ENCODE measurements around the gene ADGRL2.

Gene ADGRL2

DNA sequence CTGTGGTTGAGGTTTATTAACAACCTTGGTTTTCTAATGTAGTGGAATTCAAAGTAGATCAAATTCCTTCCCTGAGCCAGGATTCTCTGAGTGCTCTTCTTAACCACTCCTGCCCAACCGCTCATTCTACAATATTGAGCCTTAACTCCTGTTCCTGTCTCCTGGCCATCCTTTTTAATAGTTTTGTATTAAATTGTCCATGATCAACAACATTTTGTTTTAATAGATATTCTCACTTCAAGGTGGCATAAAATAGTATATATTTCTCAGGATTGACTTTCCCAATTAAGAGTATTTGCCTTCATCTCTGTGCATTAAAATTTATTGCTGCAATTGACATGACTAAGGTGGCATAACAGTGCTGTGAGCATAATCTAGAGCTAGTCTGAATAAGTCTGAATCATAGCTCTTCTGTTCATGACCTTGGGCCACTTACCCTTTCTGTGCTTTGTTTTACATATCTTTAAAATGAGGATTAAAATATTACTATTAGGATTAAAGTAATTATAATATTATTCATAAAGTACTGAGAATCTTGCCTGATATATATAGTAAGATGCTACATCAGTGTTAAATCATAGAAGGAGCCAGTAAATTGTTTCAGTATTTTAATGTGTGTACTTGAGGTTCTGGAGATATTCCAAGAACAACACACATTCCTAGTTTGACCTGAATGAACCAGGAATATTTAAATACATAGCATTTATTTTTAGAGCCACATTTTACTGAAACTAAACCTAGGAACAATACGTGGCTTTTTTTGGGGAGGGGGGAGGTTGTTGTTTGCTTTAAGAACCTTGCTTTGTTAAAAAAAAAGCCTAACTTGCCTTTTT, 76.4 kb downstream of the ADGRL2 start (continued):
- no peak for TF ChIP-seq ZNF654 (tag by site-specific recombination; IDR thresholded peaks at IDR 0.05; ENCODE audit: low read depth)

DNA sequence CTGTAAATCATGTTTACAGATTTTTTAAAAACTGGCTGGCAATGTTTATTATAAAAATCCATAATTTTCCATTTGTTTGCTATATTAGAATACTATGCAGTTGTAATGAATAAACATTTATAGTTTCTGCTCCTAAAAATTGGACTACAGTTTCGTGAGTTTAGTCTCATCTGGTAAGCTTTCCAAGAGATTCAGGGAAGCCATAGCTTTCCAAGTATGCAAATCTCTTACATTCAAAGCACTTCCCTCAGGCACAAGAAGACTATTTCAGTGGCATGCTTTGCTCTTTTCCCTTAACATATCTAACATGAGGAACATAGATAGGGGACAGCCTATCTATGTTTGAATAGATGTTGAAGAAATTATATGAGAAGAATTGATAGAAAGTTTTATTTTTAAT, 77.2 kb downstream of the ADGRL2 start:
- no peak for TF ChIP-seq ZNF530 (tag by site-specific recombination; IDR thresholded peaks at IDR 0.05; ENCODE audit: low read depth)
- no peak for TF ChIP-seq ZNF792 (tag by site-specific recombination; IDR thresholded peaks at IDR 0.05)
- TF ChIP-seq KLF1 (tag by site-specific recombination; IDR thresholded peaks at IDR 0.05) = no peak
- TF ChIP-seq ZBTB21 (tag by site-specific recombination; IDR thresholded peaks at IDR 0.05) = no peak
- Histone ChIP-seq H3K9me3 (ENCODE audit: control insufficient read depth, insufficient read depth, low read depth, low read length) (no peaks in the 10 kb centered on the region), H3K4me3 (ENCODE audit: low read depth, low read length) (no peak overlapping the region), H3K27ac (ENCODE audit: extremely low read depth, low read depth, low read length) (no peak overlapping the region), H3K36me3 (ENCODE audit: control insufficient read depth in 2 of 2, insufficient read depth in 1 of 2, low read length in 2 of 2) (no peaks in the 10 kb centered on the region), H3K4me1 (ENCODE audit: control insufficient read depth, insufficient read depth, low read length) (peaks cover 29% of the 10 kb centered on the region)
- ChIA-PET CTCF (interaction anchor here (0.6 kb wide), 1 partner anchor 665 kb away, joined by 3 read pairs; no protein-coding TSS in a partner anchor), POLR2A (no interaction called here)

DNA sequence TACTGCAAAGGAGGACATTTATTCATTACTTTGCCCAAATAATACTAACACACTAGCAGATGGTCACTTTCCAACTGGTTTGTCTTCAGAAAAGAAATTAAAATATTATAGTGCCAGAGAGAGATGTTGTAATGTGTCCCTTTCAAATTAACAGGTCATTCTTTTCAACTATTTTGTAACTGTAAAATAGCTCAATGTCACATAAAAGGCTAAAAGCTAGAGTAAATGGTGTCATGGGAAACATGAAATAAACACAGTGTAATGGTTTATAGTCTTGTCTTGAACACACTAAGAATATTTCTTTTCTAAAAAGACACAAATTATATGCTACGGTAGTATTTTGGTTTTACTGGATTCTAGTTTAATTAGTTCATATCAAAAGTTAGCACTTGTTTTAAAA, 77.8 kb downstream of the ADGRL2 start:
- Histone ChIP-seq H3K36me3 (ENCODE audit: control insufficient read depth in 2 of 2, insufficient read depth in 1 of 2, low read length in 2 of 2) (no peaks in the 10 kb centered on the region), H3K9me3 (ENCODE audit: control insufficient read depth, insufficient read depth, low read depth, low read length) (no peaks in the 10 kb centered on the region), H3K4me3 (ENCODE audit: low read depth, low read length) (no peak overlapping the region), H3K4me1 (ENCODE audit: control insufficient read depth, insufficient read depth, low read length) (peaks cover 29% of the 10 kb centered on the region), H3K27ac (ENCODE audit: extremely low read depth, low read depth, low read length) (no peak overlapping the region)
- ChIA-PET POLR2A (no interaction called here), CTCF (no interaction called here)
- TF ChIP-seq GFI1B (tag by site-specific recombination; IDR thresholded peaks at IDR 0.05) = no peak
- TF ChIP-seq, protein P1, sequence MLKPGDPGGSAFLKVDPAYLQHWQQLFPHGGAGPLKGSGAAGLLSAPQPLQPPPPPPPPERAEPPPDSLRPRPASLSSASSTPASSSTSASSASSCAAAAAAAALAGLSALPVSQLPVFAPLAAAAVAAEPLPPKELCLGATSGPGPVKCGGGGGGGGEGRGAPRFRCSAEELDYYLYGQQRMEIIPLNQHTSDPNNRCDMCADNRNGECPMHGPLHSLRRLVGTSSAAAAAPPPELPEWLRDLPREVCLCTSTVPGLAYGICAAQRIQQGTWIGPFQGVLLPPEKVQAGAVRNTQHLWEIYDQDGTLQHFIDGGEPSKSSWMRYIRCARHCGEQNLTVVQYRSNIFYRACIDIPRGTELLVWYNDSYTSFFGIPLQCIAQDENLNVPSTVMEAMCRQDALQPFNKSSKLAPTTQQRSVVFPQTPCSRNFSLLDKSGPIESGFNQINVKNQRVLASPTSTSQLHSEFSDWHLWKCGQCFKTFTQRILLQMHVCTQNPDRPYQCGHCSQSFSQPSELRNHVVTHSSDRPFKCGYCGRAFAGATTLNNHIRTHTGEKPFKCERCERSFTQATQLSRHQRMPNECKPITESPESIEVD (tag by site-specific recombination; IDR thresholded peaks at IDR 0.05) = peak; percentile 93

DNA sequence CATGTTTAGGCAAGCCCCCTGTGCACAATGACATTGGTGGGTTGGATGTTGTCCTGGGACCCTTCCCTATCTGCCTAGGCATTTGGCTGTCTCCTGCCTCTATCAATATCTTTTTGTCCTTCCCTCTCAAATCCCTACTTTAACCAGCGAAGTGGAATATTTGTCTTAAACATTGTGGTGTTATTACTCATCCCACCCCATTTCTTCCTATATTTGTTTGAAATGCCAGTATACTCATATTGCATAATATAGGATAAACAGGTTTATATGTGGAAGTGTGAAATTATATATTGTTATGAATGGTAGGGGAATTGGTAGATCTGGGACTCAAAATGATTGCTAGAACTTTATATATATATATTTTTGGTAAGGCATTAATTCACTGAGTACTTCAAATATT, 80.0 kb downstream of the ADGRL2 start:
- no peak overlapping the region for H3K27ac ChIP-seq (ENCODE audit: extremely low read depth, low read depth, low read length)
- TF ChIP-seq, protein P2, sequence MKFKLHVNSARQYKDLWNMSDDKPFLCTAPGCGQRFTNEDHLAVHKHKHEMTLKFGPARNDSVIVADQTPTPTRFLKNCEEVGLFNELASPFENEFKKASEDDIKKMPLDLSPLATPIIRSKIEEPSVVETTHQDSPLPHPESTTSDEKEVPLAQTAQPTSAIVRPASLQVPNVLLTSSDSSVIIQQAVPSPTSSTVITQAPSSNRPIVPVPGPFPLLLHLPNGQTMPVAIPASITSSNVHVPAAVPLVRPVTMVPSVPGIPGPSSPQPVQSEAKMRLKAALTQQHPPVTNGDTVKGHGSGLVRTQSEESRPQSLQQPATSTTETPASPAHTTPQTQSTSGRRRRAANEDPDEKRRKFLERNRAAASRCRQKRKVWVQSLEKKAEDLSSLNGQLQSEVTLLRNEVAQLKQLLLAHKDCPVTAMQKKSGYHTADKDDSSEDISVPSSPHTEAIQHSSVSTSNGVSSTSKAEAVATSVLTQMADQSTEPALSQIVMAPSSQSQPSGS (tag by site-specific recombination; IDR thresholded peaks at IDR 0.05; ENCODE audit: low read depth) = no peak
- TF ChIP-seq ZEB2 (tag by site-specific recombination; IDR thresholded peaks at IDR 0.05) (no peak), ZNF19 (tag by site-specific recombination; IDR thresholded peaks at IDR 0.05; ENCODE audit: low read depth) (no peak), ZNF514 (tag by site-specific recombination; IDR thresholded peaks at IDR 0.05) (no peak), SCRT1 (tag by site-specific recombination; IDR thresholded peaks at IDR 0.05; ENCODE audit: borderline replicate concordance) (no peak), BCL11B (tag by site-specific recombination; IDR thresholded peaks at IDR 0.05; ENCODE audit: low read depth) (no peak), ZNF335 (tag by site-specific recombination; conservative IDR thresholded peaks at IDR 0.05) (no peak), ZFP41 (tag by site-specific recombination; IDR thresholded peaks at IDR 0.05; ENCODE audit: borderline replicate concordance) (no peak), TCF7L2 (IDR thresholded peaks at IDR 0.05; ENCODE audit: borderline replicate concordance, low read depth, low read length) (no peak), MYNN (tag by site-specific recombination; IDR thresholded peaks at IDR 0.05; ENCODE audit: borderline replicate concordance) (no peak), KLF9 (tag by site-specific recombination; IDR thresholded peaks at IDR 0.05; ENCODE audit: low read depth) (no peak), KLF16 (tag by site-specific recombination; IDR thresholded peaks at IDR 0.05) (no peak), ZNF585B (tag by site-specific recombination; IDR thresholded peaks at IDR 0.05) (no peak)
- TF ChIP-seq, protein P3, sequence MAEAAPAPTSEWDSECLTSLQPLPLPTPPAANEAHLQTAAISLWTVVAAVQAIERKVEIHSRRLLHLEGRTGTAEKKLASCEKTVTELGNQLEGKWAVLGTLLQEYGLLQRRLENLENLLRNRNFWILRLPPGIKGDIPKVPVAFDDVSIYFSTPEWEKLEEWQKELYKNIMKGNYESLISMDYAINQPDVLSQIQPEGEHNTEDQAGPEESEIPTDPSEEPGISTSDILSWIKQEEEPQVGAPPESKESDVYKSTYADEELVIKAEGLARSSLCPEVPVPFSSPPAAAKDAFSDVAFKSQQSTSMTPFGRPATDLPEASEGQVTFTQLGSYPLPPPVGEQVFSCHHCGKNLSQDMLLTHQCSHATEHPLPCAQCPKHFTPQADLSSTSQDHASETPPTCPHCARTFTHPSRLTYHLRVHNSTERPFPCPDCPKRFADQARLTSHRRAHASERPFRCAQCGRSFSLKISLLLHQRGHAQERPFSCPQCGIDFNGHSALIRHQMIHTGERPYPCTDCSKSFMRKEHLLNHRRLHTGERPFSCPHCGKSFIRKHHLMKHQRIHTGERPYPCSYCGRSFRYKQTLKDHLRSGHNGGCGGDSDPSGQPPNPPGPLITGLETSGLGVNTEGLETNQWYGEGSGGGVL (tag by site-specific recombination; IDR thresholded peaks at IDR 0.05) = no peak
- H3K4me3 ChIP-seq (ENCODE audit: low read depth, low read length) = no peak overlapping the region
- ChIA-PET CTCF (interaction anchor here (0.7 kb wide), 1 partner anchor 109 kb away, joined by 3 read pairs; no protein-coding TSS in a partner anchor), POLR2A (no interaction called here)
- no peaks in the 10 kb centered on the region for H3K9me3 ChIP-seq (ENCODE audit: control insufficient read depth, insufficient read depth, low read depth, low read length)
- peaks cover 21% of the 10 kb centered on the region for H3K4me1 ChIP-seq (ENCODE audit: control insufficient read depth, insufficient read depth, low read length)
- H3K36me3 ChIP-seq (ENCODE audit: control insufficient read depth in 2 of 2, insufficient read depth in 1 of 2, low read length in 2 of 2) = no peaks in the 10 kb centered on the region
